Upper lobe of left lung (tissue), 4 donors: ENCODE data around the gene TMEM184B.

ENCODE experiments used
- POLR2A ChIP-seq, 4 donors: fragments of 450-650 bp; IDR thresholded peaks; one replicate each; pipeline ENCODE4 v1.5.1; 2016 to 2017; ENCODE audit warnings: antibody characterized with exemption in 4 of 4, mild to moderate bottlenecking in 2 of 4
- POLR2AphosphoS5 ChIP-seq, 2 donors: sonication (generic); formaldehyde crosslinking; IDR thresholded peaks; one replicate each; pipeline ENCODE4 v1.5.1; 2017; ENCODE audit warnings: antibody characterized with exemption in 2 of 2
- TF ChIP-seq, protein P1 (sequence below), 6 experiments: fragments of 450-650 bp in 4 of 6; fragments of 200-600 bp in 2 of 6; sonication (generic) in 2 of 6; IDR thresholded peaks; one replicate each; pipeline ENCODE4 v1.5.1; 2016 to 2019; ENCODE audit warnings: antibody characterized with exemption in 6 of 6

DNA sequence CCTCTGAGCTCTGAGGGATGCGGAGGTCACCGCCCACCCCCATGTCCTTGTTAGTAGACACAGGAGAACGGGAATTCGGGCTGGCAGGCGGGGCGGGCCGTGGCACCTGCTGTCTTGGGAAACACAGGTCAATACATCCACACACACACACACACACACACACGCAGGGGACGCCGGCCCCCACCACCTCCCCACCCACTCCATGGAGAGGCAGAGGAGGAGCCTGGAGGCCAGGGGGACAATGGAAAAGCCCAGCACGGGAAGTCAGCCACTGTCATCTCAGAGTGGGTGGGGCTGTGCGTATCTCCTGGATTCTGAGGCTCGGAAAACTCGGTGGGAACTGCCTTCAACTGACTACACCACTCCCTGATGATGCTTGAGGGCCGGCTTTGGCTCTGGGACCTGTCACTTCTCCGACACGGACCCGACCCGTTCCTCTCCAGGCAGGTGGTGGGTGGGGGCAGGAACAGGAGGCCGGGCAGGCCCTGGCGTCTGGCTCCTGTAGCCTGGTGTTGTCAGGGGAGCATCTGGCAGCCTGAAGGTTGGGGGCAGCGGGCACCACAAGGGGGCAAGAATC lies 18.5 kb upstream of the TMEM184B start:
- TF ChIP-seq, protein P1, sequence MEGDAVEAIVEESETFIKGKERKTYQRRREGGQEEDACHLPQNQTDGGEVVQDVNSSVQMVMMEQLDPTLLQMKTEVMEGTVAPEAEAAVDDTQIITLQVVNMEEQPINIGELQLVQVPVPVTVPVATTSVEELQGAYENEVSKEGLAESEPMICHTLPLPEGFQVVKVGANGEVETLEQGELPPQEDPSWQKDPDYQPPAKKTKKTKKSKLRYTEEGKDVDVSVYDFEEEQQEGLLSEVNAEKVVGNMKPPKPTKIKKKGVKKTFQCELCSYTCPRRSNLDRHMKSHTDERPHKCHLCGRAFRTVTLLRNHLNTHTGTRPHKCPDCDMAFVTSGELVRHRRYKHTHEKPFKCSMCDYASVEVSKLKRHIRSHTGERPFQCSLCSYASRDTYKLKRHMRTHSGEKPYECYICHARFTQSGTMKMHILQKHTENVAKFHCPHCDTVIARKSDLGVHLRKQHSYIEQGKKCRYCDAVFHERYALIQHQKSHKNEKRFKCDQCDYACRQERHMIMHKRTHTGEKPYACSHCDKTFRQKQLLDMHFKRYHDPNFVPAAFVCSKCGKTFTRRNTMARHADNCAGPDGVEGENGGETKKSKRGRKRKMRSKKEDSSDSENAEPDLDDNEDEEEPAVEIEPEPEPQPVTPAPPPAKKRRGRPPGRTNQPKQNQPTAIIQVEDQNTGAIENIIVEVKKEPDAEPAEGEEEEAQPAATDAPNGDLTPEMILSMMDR (IDR thresholded peaks at IDR 0.05), result no peak
- no peak for TF ChIP-seq POLR2A (IDR thresholded peaks at IDR 0.05)
- TF ChIP-seq POLR2AphosphoS5 (IDR thresholded peaks at IDR 0.05), result peak in 1 of 2 donors; percentile 18
